IPS-20b (cell line): Measurements from ENCODE around the gene HAT1.
A peak's percentile ranks its signal among the peaks of the same experiment; 100 is the strongest.

Experiments
- H3K27ac ChIP-seq: one replicate; pipeline ENCODE4 v1.5.1; 2013; ENCODE audit warnings: low read length
- H3K27me3 ChIP-seq: 2 replicates; pipeline ENCODE4 v1.6.1; 2013; ENCODE audit warnings: mild to moderate bottlenecking, low read length, inconsistent platforms; ENCODE audit not compliant: insufficient read depth
- H3K36me3 ChIP-seq: 2 replicates; pipeline ENCODE4 v1.6.1; 2013; ENCODE audit warnings: low read depth, mild to moderate bottlenecking, inconsistent platforms, low read length, moderate library complexity; ENCODE audit not compliant: insufficient read depth
- H3K4me1 ChIP-seq: 2 replicates; pipeline ENCODE4 v1.6.1; 2013; ENCODE audit warnings: mild to moderate bottlenecking, control low read depth, inconsistent platforms, low read length, moderate library complexity; ENCODE audit not compliant: insufficient read depth
- H3K4me3 ChIP-seq: 2 replicates; pipeline ENCODE4 v1.5.1; 2013; ENCODE audit warnings: mild to moderate bottlenecking, low read length, inconsistent platforms
- H3K9ac ChIP-seq: 2 replicates; pipeline ENCODE4 v1.6.1; 2013; ENCODE audit warnings: low read depth, mild to moderate bottlenecking, inconsistent platforms, low read length, moderate library complexity
- H3K9me3 ChIP-seq: 2 replicates; pipeline ENCODE4 v1.6.1; 2013; ENCODE audit warnings: mild to moderate bottlenecking, low read depth, low read length, inconsistent platforms; ENCODE audit not compliant: insufficient read depth

Gene HAT1

GRCh38 chr2:171921970-171922229 is 361 bp upstream of the HAT1 start:
- peak overlapping the region; percentile 98 for H3K4me3 ChIP-seq

GRCh38 chr2:171923206-171923605 is 945 bp downstream of the HAT1 start:
- Histone ChIP-seq H3K27me3 (no peaks in the 10 kb centered on the region), H3K9ac (peak overlapping the region; percentile 92), H3K36me3 (peaks cover 35% of the 10 kb centered on the region), H3K4me1 (no peaks in the 10 kb centered on the region; the same call in none of the 2 replicates), H3K4me3 (peak overlapping the region; percentile 98), H3K27ac (peak overlapping the region; percentile 79), H3K9me3 (no peaks in the 10 kb centered on the region)

More at GRCh38 chr2:171921970-171922229, 361 bp upstream of the HAT1 start:
- Histone ChIP-seq H3K27ac (no peak overlapping the region), H3K9ac (peak overlapping the region; percentile 88; the same call in 1 of the 2 replicates), H3K27me3 (no peaks in the 10 kb centered on the region), H3K9me3 (no peaks in the 10 kb centered on the region), H3K4me1 (no peaks in the 10 kb centered on the region; the same call in none of the 2 replicates), H3K36me3 (peaks cover 23% of the 10 kb centered on the region)

- Histone ChIP-seq H3K4me1 (no peaks in the 10 kb centered on the region; the same call in none of the 2 replicates), H3K27ac (no peak overlapping the region), H3K4me3 (no peak overlapping the region), H3K27me3 (no peaks in the 10 kb centered on the region), H3K36me3 (peaks cover 45% of the 10 kb centered on the region), H3K9me3 (no peaks in the 10 kb centered on the region), H3K9ac (peak overlapping the region; percentile 92; the same call in 1 of the 2 replicates)
Measured at GRCh38 chr2:171924170-171924942, 2.1 kb downstream of the HAT1 start.

GRCh38 chr2:171930385-171930784 is 8.1 kb downstream of the HAT1 start:
- Histone ChIP-seq H3K27ac (no peak overlapping the region), H3K4me1 (no peaks in the 10 kb centered on the region), H3K36me3 (peaks cover 54% of the 10 kb centered on the region), H3K9me3 (no peaks in the 10 kb centered on the region), H3K27me3 (no peaks in the 10 kb centered on the region), H3K4me3 (no peak overlapping the region), H3K9ac (no peak overlapping the region)

GRCh38 chr2:171939058-171939742 is 16.9 kb downstream of the HAT1 start:
- Histone ChIP-seq H3K27me3 (no peaks in the 10 kb centered on the region), H3K9me3 (no peaks in the 10 kb centered on the region), H3K27ac (no peak overlapping the region), H3K4me3 (no peak overlapping the region), H3K4me1 (no peaks in the 10 kb centered on the region), H3K36me3 (0 out of 2 replicates have a peak, but pooled peaks cover 5% of the 10 kb centered on the region), H3K9ac (no peak overlapping the region)

GRCh38 chr2:171939743-171940071 is 17.4 kb downstream of the HAT1 start:
- H3K9me3 ChIP-seq = no peaks in the 10 kb centered on the region
- 0 out of 2 replicates have a peak, but pooled peaks cover 5% of the 10 kb centered on the region for H3K36me3 ChIP-seq
- H3K9ac ChIP-seq = no peak overlapping the region
- H3K27me3 ChIP-seq = no peaks in the 10 kb centered on the region
- H3K4me1 ChIP-seq = no peaks in the 10 kb centered on the region
- no peak overlapping the region for H3K27ac ChIP-seq
- no peak overlapping the region for H3K4me3 ChIP-seq

GRCh38 chr2:171941316-171941699 is 19.0 kb downstream of the HAT1 start:
- Histone ChIP-seq H3K9me3 (no peaks in the 10 kb centered on the region), H3K4me3 (no peak overlapping the region), H3K36me3 (0 out of 2 replicates have a peak, but pooled peaks cover 5% of the 10 kb centered on the region), H3K27ac (no peak overlapping the region), H3K9ac (no peak overlapping the region), H3K27me3 (no peaks in the 10 kb centered on the region), H3K4me1 (no peaks in the 10 kb centered on the region)

GRCh38 chr2:171943869-171944268 is 21.6 kb downstream of the HAT1 start:
- no peaks in the 10 kb centered on the region for H3K9me3 ChIP-seq
- no peaks in the 10 kb centered on the region for H3K4me1 ChIP-seq
- H3K27ac ChIP-seq = no peak overlapping the region
- H3K27me3 ChIP-seq = no peaks in the 10 kb centered on the region
- peaks cover 13% of the 10 kb centered on the region; the same call in 1 of the 2 replicates for H3K36me3 ChIP-seq
- no peak overlapping the region for H3K9ac ChIP-seq
- no peak overlapping the region for H3K4me3 ChIP-seq

- no peaks in the 10 kb centered on the region for H3K9me3 ChIP-seq
- H3K4me1 ChIP-seq = no peaks in the 10 kb centered on the region
- H3K27me3 ChIP-seq = no peaks in the 10 kb centered on the region
- no peak overlapping the region for H3K27ac ChIP-seq
- H3K36me3 ChIP-seq = peaks cover 27% of the 10 kb centered on the region
- no peak overlapping the region for H3K4me3 ChIP-seq
- H3K9ac ChIP-seq = no peak overlapping the region
Measured at GRCh38 chr2:171952276-171952675, 30.0 kb downstream of the HAT1 start.

- Histone ChIP-seq H3K36me3 (peaks cover 27% of the 10 kb centered on the region), H3K4me1 (no peaks in the 10 kb centered on the region), H3K27ac (no peak overlapping the region), H3K9me3 (no peaks in the 10 kb centered on the region), H3K9ac (no peak overlapping the region), H3K27me3 (no peaks in the 10 kb centered on the region), H3K4me3 (no peak overlapping the region)
Measured at GRCh38 chr2:171952748-171953147, 30.5 kb downstream of the HAT1 start.

- no peaks in the 10 kb centered on the region for H3K27me3 ChIP-seq
- peaks cover 23% of the 10 kb centered on the region for H3K36me3 ChIP-seq
- no peak overlapping the region for H3K27ac ChIP-seq
- H3K4me3 ChIP-seq = no peak overlapping the region
- H3K9ac ChIP-seq = no peak overlapping the region
- no peaks in the 10 kb centered on the region for H3K4me1 ChIP-seq
- no peaks in the 10 kb centered on the region for H3K9me3 ChIP-seq
Measured at GRCh38 chr2:171956135-171956825, 34.0 kb downstream of the HAT1 start.
